Neutrophil (primary cell): ENCODE results near the gene SLX9.

Source experiments
- H3K27ac ChIP-seq: fragments of 200-600 bp; sonication (generic); 2 replicates; pipeline ENCODE4 v1.5.1; 2016; ENCODE audit warnings: mild to moderate bottlenecking, moderate library complexity
- H3K27me3 ChIP-seq: fragments of 200-600 bp; sonication (generic); 2 replicates; pipeline ENCODE4 v1.6.0; 2016; ENCODE audit warnings: mild to moderate bottlenecking
- H3K36me3 ChIP-seq: fragments of 200-600 bp; sonication (generic); 2 replicates; pipeline ENCODE4 v1.5.1; 2017
- H3K4me1 ChIP-seq, 2 experiments: fragments of 200-600 bp in 1 of 2; sonication (generic) in 1 of 2; 1 replicate in 1 of 2; 2 replicates in 1 of 2; pipeline versions ENCODE4 v1.5.1 to v1.6.1; 2013 to 2016; ENCODE audit warnings: low read depth in 1 of 2, low read length in 1 of 2, mild to moderate bottlenecking in 1 of 2, moderate library complexity in 1 of 2; ENCODE audit not compliant: control insufficient read depth in 1 of 2, insufficient read depth in 1 of 2
- H3K4me3 ChIP-seq, 2 experiments: fragments of 200-600 bp in 1 of 2; sonication (generic) in 1 of 2; 1 replicate in 1 of 2; 2 replicates in 1 of 2; pipeline ENCODE4 v1.5.1; 2013 to 2016; ENCODE audit warnings: low read depth in 1 of 2, low read length in 1 of 2, mild to moderate bottlenecking in 1 of 2, moderate library complexity in 1 of 2
- H3K9me3 ChIP-seq: fragments of 200-600 bp; sonication (generic); 2 replicates; pipeline ENCODE4 v1.5.1; 2016
- TF ChIP-seq, protein P1 (sequence below): fragments of 200-600 bp; sonication (generic); IDR thresholded peaks from 2 replicates; pipeline ENCODE4 v1.5.1; 2016; ENCODE audit warnings: antibody characterized with exemption

The SLX9 gene

DNA sequence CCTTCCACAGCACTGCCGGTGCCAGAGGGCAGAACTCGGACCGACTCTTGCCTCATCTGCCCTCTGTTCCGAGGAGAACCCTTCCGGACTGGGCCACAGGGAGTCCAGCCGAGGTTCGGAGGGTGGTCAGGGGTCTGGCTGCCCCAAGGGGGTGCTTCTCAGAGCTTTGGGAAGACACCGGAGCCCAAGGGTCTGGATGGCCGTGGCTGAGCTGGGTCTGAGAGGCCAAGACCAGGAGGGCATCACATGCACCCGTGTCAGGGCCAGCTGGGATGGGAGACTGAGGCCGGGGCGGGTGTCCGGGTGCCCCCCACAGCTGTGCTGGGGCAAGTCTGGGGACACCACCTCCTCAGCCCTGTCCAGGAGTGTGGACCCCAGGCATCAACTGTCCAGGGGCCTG, 51.1 kb downstream of the SLX9 start:
- Histone ChIP-seq H3K4me3 (no peak overlapping the region), H3K27me3 (no peaks in the 10 kb centered on the region), H3K36me3 (no peaks in the 10 kb centered on the region), H3K9me3 (no peaks in the 10 kb centered on the region), H3K27ac (no peak overlapping the region), H3K4me1 (no peaks in the 10 kb centered on the region)
- TF ChIP-seq, protein P1, sequence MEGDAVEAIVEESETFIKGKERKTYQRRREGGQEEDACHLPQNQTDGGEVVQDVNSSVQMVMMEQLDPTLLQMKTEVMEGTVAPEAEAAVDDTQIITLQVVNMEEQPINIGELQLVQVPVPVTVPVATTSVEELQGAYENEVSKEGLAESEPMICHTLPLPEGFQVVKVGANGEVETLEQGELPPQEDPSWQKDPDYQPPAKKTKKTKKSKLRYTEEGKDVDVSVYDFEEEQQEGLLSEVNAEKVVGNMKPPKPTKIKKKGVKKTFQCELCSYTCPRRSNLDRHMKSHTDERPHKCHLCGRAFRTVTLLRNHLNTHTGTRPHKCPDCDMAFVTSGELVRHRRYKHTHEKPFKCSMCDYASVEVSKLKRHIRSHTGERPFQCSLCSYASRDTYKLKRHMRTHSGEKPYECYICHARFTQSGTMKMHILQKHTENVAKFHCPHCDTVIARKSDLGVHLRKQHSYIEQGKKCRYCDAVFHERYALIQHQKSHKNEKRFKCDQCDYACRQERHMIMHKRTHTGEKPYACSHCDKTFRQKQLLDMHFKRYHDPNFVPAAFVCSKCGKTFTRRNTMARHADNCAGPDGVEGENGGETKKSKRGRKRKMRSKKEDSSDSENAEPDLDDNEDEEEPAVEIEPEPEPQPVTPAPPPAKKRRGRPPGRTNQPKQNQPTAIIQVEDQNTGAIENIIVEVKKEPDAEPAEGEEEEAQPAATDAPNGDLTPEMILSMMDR, result no peak

DNA sequence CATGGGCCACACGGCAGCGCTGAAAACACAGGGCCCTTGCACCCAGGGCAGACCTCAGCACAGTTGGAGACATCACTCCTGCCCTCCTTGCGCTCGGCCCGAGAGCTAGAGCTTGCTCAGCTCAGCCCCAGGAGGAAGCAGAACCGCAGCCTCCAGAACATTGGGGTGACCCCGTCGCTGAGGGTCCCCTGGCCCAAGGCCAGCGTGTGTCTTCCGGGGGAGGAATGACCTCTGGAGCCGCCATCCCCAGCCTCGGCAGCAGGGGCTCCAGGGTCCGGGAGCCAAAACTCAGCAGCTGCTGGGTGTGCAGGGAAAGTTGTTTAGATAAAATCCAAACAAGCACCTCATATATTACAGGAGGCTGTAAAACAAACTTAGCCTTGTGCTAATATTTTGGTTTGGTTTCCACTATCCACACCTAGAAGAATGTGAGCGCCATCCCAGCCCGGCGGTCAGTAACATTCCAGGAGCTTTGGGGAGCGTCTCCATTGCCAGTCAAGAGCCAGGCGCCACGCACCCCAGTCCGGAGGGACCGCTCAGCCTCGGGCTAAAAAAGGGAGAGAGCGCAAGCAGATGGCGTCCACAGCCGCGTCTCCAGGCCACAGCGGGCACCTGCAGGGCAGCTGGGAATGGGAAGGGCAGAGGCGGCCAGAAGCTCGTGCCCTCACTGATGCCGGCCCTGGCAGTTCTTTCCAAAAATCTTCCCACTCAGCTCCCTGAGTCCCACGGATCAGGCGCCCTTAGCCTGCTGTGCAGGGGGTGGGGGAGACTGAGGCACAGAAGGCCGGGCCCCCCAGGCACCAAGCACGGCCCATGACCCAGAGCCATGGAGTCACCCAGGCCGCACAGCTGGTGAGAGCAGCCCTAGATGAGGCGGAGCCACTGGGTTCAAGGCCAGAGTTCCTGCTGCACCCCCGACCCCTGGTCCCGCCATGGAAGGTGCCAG, 52.0 kb downstream of the SLX9 start:
- H3K27ac ChIP-seq, result no peak overlapping the region
- TF ChIP-seq, protein P1, result no peak
- H3K4me3 ChIP-seq, result no peak overlapping the region
- H3K9me3 ChIP-seq, result no peaks in the 10 kb centered on the region
- no peaks in the 10 kb centered on the region for H3K36me3 ChIP-seq
- H3K4me1 ChIP-seq, result no peaks in the 10 kb centered on the region
- H3K27me3 ChIP-seq, result no peaks in the 10 kb centered on the region

DNA sequence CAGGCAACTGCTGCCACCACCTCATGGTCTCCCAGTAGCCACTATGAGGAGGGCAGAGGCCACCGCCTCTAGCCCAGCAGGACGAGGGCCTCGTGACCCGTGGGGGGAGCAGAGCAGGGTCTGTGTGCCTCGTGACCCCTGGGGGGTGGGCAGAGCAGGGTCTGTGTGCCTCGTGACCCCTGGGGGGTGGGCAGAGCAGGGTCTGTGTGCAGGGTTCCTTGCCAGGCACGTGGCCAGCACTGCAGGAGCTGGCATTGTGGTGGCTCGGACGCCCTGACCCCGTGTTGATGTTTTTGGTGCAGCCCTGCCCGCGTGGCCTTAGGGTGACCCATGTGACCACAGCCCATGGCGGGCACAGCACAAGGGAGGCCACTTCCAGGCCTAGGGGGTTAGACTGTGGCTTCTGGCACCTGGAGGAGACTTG, 52.8 kb downstream of the SLX9 start:
- Histone ChIP-seq H3K4me3 (no peak overlapping the region), H3K9me3 (no peaks in the 10 kb centered on the region), H3K4me1 (no peaks in the 10 kb centered on the region), H3K27ac (no peak overlapping the region), H3K36me3 (no peaks in the 10 kb centered on the region), H3K27me3 (no peaks in the 10 kb centered on the region)
- TF ChIP-seq, protein P1, result no peak

DNA sequence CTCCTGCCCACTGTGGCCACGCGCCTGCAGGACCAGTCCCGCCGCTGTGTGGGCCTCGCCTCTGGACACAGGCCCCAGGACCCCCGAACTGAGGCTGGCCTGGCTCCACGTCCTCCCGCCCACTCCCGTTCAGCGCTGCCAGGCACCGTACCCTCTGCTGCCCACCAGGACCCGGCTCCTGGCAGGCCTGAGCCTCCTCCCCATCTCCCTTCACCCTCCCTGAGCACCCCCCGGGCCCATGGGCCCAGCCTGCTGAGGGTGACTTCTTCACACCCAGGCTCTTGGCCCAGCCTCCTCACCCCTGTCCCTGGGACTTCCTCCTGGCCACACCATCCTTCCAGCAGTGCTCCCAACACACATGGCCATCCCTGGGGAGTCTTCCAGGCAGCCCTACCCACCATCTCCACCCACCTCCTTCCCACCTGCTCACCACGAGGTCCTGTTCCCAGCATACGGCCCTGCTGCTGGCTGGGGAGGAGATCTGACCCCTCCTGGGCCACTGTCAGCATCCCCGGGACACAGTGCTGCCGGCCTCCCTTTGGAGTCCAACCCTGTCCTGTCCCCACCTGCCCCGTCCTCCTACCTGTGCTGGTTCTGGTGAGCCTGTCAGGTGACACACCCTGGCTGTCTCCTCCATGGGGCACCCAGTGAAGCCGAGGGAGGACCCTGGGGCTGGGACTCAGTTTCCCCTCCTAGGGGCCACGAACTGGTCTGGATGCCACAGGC, 53.7 kb downstream of the SLX9 start:
- Histone ChIP-seq H3K27me3 (no peaks in the 10 kb centered on the region), H3K9me3 (no peaks in the 10 kb centered on the region), H3K4me3 (no peak overlapping the region), H3K27ac (no peak overlapping the region), H3K36me3 (no peaks in the 10 kb centered on the region), H3K4me1 (no peaks in the 10 kb centered on the region)
- TF ChIP-seq, protein P1, result no peak

DNA sequence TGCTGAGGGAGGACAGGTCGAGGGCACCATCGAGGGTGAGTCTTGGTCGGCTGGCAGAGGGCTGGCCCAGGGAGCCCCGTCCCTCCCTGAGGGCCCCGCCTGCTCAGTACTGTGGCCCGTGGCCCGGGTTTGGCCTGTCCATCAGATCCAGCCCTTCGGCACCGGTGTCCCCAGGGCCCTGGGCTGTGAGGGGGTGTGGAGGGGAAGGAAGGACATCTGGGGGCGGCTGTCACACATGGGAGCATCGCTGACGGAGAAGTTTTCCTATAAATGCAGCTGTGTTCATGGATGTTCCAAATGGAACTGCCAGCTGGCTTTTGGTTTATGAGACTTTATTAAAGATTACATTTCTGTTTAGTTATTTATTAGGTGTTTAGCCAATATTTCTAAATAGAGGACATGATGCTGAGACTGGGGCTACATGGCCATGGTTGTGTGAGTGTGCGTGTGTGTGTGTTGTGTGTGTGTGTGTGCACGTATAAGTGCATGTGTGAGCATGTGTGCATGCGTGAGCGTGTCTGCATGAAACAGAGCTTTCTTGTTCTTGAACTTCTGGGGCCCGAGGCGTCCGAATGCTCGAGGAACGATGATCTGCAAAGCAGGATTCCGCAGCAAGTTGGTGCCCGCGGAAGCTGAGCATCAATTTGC, 54.3 kb downstream of the SLX9 start:
- TF ChIP-seq, protein P1, result no peak

More for the DNA sequence above, 54.3 kb downstream of the SLX9 start:
- H3K9me3 ChIP-seq, result no peaks in the 10 kb centered on the region
- H3K36me3 ChIP-seq, result no peaks in the 10 kb centered on the region
- no peaks in the 10 kb centered on the region for H3K27me3 ChIP-seq
- no peak overlapping the region for H3K27ac ChIP-seq
- H3K4me3 ChIP-seq, result no peak overlapping the region
- H3K4me1 ChIP-seq, result no peaks in the 10 kb centered on the region
